OCI-LY7 (cell line): ENCODE data around the gene EGLN3.

ENCODE experiments used
- EZH2phosphoT487 ChIP-seq: fragments of 200-600 bp; sonication (generic); IDR thresholded peaks from 2 replicates; pipeline ENCODE4 v1.6.1; 2018; ENCODE audit warnings: low read depth, borderline replicate concordance, mild to moderate bottlenecking, mixed run types, antibody characterized with exemption, low read length, moderate library complexity, mixed read lengths
- TF ChIP-seq, protein P1 (sequence below): fragments of 200-600 bp; sonication (generic); conservative IDR thresholded peaks from 2 replicates; pipeline ENCODE4 v1.5.1; 2014; ENCODE audit warnings: mild to moderate bottlenecking, antibody characterized with exemption, low read length, moderate library complexity, mixed read lengths

DNA sequence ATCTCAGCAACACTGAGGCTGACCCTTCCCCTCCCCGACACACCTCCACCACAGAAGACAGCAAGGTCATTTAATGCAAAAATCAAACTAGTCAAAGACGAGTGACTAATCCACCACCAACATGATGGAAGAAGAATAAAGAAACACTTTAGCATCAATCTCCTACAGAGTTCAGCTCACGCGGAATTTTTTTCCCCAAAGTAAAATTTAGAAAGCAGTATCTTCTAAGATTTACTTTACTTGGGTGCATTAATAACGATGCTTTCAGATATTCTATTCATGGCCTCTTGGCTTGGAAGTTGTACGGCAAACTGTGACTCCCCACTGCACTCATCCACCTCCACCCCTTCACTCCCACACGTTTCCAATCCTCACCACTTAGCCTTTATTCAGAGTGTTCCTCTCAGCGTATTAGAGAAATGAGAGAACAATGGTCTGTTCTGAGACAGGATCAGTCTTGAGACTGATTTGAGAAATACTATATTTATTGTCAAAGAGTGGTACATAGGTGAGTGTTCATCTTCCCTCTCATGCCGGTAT is 1.9 kb downstream of the EGLN3 start:
- TF ChIP-seq, protein P1, sequence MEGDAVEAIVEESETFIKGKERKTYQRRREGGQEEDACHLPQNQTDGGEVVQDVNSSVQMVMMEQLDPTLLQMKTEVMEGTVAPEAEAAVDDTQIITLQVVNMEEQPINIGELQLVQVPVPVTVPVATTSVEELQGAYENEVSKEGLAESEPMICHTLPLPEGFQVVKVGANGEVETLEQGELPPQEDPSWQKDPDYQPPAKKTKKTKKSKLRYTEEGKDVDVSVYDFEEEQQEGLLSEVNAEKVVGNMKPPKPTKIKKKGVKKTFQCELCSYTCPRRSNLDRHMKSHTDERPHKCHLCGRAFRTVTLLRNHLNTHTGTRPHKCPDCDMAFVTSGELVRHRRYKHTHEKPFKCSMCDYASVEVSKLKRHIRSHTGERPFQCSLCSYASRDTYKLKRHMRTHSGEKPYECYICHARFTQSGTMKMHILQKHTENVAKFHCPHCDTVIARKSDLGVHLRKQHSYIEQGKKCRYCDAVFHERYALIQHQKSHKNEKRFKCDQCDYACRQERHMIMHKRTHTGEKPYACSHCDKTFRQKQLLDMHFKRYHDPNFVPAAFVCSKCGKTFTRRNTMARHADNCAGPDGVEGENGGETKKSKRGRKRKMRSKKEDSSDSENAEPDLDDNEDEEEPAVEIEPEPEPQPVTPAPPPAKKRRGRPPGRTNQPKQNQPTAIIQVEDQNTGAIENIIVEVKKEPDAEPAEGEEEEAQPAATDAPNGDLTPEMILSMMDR, result no peak
- TF ChIP-seq EZH2phosphoT487, result no peak
